NCI-H187 treated with DMSO at 0.1 percent for 48 hours (cell line): Measurements from ENCODE around the gene CCR9.

ENCODE experiments used
- DNase-seq: peaks from one replicate; lab custom pipeline; 2025; lab: John Stamatoyannopoulos, UW

The CCR9 gene

DNA sequence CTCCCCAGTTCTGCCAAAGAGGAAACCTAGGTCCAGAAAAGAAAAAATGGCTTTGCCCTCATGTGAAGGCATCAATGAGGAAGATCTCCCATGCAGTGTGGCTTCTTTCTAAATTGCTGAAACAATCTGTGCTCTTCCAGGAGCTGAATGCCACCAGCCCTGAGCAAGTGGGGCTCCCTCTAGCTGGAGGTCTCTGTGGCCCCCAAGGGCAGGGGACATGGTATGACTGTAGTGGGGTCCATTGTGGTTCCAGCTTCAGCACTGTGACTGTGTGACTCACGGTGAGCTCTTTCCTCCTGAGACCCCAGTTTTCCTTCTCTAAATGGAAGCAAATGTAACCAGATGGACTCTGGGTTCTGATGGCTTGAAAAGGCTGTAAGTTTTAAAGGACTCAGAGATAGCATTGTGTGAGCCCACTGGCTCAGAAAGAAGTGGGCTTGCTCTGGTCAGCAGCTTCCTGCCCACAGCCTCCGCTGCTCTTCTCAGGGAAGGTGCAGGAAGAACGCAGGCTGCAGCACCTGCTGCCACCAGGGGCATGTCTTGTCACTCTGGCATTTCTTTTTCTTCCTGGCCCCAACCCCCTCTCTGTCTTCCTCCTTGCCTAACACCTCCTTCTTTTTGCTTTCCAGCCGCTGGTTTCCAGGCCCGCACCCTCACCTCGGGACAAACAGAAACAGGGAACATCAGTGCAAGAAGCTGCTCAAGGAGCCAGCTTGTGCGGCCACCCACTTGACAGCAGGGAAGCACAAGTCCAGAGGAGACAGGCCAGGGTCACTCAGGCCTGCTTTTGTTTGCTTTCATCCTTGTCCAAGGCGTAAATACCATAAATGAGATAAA lies 51.1 kb downstream of the CCR9 start:
- no peak for DNase-seq

DNA sequence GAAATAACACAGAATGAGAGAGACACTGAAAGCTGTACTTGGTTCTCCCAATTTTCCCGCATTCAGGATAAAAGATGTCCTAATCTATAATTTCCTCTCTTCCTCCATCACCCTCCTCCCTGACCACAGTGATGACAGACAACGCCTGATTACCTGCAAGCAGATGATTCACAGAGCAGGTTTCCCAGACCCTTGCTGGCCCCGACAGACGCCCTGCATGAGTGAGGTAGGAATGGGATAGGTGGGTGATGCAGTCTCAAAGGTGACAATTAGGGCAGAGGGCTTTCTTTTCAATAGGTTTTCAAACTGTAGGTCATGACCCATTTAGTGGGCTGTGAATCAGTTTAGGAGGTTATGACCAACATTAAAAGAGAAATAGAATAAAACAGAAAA lies 51.7 kb downstream of the CCR9 start:
- DNase-seq, result no peak

GRCh38 chr3:45938864-45939263 lies 52.5 kb downstream of the CCR9 start:
- DNase-seq, result peak; percentile 44

- no peak for DNase-seq
Observed at GRCh38 chr3:45939341-45939771, 53.0 kb downstream of the CCR9 start.

- DNase-seq, result no peak
Observed at GRCh38 chr3:45940004-45940780, 53.8 kb downstream of the CCR9 start.

DNA sequence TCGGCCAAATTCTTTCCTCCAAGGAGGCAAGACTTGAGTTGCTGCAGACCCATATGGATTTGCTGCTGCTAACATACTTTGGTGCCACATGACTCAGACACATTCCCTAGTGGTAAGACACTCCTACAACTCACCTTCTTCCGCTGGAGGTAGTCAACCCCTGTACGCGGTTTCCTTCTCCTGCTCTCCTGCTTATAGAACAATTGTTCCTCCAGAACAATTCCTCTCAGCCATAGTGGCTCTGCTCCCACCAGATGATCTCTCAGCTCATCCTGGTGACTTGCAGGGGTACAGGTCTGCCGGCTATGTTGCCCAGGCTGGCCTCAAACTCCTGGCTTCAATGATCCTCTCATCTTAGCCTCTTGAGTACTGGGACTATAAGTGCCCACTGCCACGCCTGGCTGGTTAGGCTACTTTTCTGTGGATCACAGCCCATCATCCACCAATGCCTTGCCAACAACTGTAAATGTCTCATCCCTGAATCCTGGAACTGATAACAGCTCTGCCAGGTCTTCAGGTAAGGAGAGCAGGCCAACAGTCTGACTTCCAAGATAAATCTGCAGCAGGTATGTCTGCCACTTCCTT lies 54.5 kb downstream of the CCR9 start:
- no peak for DNase-seq

- no peak for DNase-seq
Observed at GRCh38 chr3:45942051-45942825, 55.9 kb downstream of the CCR9 start.

- DNase-seq, result no peak
Observed at GRCh38 chr3:45943207-45943846, 57.0 kb downstream of the CCR9 start, which contains the start of gene CXCR6. TSS of gene CXCR6 (plus strand) at chr3:45943464. CDS start at chr3:45946482, 3,018 bp downstream.

GRCh38 chr3:45944830-45945620 lies 58.7 kb downstream of the CCR9 start:
- DNase-seq, result no peak

DNA sequence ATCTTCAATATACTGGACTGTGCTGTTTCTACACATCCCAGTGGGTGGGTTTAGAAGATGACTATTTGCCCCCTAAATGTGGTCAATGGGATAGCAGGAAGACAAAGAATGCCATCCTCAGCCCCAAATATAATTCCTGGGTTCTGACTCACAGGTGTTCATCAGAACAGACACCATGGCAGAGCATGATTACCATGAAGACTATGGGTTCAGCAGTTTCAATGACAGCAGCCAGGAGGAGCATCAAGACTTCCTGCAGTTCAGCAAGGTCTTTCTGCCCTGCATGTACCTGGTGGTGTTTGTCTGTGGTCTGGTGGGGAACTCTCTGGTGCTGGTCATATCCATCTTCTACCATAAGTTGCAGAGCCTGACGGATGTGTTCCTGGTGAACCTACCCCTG lies 60.0 kb downstream of the CCR9 start:
- no peak for DNase-seq

GRCh38 chr3:45946875-45947274 lies 60.5 kb downstream of the CCR9 start:
- no peak for DNase-seq

DNA sequence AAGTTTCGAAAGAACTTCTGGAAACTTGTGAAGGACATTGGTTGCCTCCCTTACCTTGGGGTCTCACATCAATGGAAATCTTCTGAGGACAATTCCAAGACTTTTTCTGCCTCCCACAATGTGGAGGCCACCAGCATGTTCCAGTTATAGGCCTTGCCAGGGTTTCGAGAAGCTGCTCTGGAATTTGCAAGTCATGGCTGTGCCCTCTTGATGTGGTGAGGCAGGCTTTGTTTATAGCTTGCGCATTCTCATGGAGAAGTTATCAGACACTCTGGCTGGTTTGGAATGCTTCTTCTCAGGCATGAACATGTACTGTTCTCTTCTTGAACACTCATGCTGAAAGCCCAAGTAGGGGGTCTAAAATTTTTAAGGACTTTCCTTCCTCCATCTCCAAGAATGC lies 61.0 kb downstream of the CCR9 start:
- no peak for DNase-seq

DNA sequence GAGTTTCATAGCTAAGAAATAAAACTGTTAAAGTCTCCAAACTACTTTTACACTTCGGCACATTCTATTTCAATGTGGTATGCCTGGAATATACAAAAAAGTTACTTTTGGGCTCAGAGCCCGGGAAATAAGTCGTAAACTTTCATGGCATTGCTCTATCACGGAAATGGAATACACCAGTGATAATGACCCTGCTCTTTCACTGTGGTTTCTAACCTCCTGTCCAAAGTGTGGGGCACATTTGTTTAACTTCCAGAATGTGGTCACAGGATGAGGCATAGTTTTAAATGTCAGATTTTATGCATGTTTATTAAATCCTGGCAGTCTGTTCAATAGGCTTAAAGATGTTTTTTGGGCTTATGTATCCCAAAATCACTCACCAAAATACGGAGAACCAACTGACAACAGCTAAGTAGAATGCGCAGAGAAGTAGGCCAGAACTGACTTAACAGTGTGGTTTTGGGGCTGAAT lies 62.0 kb downstream of the CCR9 start:
- DNase-seq, result no peak

- no peak for DNase-seq
Observed at GRCh38 chr3:45948881-45949280, 62.5 kb downstream of the CCR9 start.

GRCh38 chr3:45949432-45949831 lies 63.1 kb downstream of the CCR9 start:
- no peak for DNase-seq

- DNase-seq, result no peak
Observed at GRCh38 chr3:45950131-45950530, 63.8 kb downstream of the CCR9 start.

- no peak for DNase-seq
Observed at GRCh38 chr3:45950686-45951600, 64.6 kb downstream of the CCR9 start.

GRCh38 chr3:45951946-45952345 lies 65.6 kb downstream of the CCR9 start:
- no peak for DNase-seq

DNA sequence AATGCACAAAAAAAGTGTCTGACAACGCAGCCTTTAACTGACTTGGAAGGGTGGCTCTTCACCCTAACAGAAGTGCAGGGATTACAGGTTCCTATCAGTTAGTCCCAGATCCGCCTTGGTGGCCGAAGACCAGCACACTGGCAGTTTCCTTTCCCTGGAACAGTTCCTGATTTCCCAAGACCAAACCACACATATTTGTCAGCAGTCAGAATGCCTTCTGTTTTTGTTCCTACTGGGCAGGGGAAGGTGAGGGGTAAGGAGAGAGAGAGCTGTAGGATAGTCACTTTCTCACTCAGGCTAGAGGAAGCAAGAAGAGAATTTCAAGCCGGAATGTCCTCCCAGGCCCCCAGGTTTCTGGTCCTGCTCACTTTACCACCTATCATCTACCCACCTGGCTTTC lies 66.1 kb downstream of the CCR9 start:
- no peak for DNase-seq
